SK-N-DZ (cell line): Measurements from ENCODE around the gene GADD45B.
"Not testable (repeated sequence)": the region's sequence is repeated elsewhere in the genome, so short reads cannot be mapped to it uniquely, and the experiment has no call there.

Source experiments
- DNase-seq: peaks from one replicate; pipeline ENCODE4 v3.0.0-alpha.2; 2015; ENCODE audit warnings: low spot score
- small RNA-seq, 2 experiments: library from RNA; depleted of rRNA; stranded (forward); fragments of <200 nt; gene quantifications; one replicate each; pipeline ENCODE3, GENCODE V24; 2014

Gene GADD45B

DNA sequence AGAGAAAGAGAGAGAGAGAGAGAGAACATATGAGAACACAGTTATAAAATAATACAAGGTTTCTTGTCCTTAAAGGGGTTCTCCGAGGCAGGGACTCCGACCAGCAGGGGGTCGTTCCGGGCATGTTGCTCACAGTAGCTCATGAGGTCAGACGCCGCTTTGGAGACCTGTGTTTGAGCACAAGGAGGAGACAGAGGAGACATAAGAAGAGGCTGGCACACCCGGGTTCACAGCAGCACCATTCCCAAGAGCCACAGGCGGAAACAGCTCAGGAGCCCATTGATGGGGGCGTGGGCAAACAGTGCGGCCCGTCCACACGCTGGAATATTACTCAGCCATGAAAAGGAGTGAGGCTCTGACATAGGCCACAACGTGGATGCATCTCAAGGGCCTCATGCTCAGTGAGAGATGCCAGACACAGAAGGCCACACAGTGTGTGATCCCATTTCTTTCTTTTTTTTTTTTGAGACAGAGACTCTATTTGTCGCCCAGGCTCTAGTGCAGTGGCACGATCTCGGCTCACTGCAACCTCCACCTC, 39.1 kb downstream of the GADD45B start:
- DNase-seq = no peak

DNA sequence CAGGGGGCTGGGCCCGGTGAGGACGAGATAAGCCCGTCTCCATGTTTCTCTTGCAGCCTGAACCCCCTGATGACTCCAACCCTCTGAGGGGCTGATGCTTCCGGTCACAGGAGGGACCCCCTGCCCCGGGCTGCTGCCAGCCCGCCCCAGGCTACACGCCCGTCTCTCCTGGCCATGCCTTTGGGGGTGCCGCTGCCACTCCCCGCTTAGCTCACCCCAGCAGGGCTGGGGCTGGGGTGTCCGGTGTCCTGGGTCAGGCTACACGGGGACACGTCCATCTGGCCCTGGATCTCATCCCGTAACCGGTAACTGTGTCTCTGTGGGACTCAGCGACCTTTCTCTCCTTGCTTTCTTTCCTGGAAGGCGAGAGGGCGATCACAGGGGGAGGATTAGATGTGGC, 40.8 kb downstream of the GADD45B start:
- DNase-seq = no peak

DNA sequence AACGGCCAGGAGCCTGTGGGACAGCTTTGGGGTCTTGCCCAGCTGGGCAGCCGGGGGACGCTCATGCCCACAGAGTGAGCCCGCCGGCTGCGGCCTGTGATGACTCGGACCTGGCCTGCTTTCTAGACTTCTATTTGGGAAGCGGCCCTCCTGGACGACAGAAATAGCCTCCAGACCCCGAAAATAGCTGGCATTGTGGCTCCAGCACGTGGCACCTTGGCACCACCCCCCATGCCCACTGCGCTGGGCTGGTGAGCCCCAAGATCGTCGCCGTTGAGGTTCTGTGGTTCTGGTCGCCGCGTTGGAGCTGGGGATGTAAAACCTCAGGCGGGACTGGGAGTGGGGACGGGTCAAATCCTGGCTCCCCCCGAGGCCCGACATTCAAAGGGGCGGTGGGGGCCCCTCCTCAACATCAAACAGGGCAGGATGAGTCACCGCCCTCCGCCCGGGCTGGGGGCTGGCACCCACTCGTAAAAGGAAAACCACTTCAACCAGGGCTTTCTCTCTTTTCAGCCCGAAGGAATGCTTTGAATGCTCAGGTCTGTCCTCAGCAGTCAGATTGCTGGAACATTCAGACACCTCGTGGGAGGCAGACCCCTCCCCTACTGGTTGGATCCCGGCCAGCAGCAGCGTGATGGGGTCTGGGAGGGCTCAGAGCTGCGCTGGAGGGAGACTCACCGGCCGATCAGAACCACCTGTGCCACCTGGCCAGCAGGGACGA, 42.1 kb downstream of the GADD45B start:
- no peak for DNase-seq

DNA sequence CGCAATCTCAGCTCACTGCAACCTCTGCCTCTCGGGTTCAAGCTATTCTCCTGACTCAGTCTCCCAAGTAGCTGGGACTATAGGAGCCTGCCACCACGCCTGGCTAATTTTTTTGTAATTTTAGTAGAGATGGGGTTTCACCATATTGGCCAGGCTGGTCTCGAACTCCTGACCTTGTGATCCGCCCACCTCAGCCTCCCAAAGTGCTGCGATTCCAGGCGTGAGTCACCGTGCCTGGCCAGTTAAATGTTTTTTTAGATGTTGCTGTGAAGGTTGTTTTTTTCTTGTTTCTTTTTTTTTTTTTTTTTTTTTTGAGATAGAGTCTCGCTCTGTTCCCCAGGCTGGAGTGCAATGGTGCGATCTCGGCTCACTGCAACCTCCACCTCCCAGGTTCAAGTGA, 42.9 kb downstream of the GADD45B start:
- not testable (repeated sequence) for DNase-seq

DNA sequence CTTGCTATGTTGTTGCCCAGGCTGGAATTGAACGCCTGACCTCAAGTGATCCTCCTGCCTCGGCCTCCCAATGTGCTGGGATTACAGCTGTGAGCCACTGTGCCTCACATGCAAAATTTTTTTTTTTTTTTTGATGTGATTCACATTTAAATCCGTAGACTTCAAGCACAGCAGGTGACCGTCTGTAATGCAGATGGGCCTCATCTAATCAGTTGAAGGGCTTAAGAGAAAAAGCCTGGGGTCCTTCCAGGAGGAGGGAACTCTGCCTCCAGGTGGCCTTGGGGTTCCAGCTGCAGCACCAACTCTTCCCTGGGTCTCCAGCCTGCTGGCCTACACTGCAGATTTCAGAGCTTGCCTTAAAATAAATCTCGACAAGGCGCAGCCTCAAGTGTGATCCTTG, 43.6 kb downstream of the GADD45B start:
- no peak for DNase-seq

DNA sequence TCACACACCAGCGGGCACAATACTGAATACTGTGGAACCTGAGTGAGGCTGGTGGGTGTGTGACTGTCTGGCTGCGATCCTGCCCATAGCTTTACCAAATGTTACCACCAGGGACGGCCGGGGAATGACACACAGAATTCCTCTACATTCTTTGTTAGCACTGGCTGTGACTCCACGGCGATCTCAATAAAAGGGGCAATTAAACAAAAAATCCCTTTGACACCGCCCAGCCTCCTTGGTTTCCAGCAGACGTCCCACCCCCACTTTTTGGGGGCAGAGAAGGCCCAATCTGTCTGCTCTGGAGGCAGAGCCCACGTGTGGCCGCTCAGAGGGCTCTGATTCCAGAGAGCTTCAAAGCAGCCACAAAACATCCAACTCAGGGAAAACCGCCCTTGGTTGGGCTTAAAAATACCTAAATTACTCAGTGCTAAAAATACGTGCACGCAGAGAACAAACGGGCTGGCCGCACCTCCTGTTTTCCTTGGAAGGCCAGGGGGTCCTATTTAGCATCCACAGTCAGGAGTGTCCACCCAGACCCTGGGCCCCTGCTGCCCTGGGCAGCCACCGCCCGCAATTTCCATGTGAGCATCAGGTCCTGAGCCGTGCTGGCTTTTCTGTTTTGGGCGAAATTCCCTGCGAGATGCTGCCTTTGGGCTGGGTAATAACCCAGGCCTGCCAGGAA, 47.8 kb downstream of the GADD45B start:
- no peak for DNase-seq

DNA sequence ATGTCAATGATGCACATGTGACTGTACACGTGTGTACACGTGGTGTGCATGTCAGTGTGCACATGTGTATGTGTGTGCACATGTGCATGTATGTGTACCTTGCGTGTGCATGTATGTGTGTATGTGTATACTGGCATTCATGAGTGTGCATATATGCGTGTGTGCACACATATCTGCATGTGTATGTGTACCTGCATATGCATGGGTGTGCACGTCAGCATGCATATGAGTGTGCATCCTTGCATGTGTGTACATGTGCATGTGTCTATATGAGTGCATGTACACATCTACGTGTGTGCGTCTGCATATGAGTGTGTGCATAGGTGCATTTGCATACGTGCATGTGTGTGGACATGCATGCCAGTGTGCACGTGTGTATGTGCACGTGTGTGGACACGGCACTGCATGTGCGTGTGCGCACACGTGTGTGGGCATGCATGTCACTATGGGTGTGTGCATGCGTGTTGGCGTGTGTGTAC, 48.5 kb downstream of the GADD45B start:
- DNase-seq = no peak

DNA sequence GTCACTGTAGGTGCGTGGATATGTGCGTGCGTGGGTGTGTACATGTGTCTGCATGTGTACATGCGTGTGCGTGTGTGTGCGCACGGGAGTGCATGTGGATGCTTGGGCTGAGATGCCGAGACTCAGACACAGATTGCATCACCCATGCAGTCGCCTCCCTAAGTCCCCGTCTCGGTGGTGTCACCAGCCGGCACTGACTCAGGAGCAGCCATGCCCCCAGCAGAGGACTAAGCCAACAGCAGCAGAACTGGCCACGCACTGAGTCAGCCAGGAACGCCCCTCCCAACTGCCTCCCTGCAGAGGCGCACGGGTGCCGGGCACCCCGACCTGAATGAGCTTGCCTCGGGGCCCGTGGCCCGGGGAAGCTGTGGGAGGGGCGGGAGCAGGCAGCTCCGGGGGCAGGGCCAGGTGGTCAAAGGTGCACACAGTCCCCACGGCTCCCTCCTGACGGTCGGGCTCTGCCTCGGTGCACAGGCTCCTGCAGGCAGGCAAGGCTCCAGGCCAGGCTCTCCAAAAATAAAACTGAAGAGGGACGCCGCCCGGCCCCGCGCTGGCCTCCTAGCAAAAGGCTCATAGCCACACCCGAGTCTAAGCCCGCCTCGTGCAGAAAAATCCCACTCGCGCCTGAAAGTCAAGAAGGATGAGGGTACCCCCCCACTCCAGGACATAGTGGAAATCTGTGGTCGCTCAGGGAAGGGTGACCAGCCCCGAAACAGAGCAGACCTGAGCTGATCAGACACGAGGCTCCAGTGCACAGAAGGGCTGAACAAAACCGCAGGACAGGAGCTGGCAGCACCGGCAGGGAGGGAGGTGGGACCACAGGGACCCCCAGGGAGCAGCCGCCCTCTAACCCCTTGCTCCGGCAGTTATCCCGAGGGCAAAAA, 49.2 kb downstream of the GADD45B start:
- DNase-seq = no peak

DNA sequence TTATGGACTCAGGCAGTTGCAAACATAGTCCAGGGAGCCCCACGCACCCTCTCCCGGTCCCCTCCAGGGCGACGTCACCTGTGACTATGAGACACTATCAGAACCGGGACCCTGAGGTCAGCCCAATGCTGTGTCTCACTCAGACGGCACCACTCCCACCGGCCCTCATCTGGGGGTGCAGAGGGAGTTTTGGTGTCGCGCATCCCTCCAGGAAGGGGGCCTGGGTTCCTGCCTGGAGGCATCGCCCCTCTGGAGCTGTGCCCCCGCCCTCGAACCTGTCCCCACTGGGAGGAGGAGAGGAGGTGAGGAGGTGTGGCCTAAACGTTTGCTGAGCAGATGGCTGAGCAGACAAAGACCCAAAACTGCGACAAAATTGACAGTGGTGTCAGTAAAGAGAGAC, 51.2 kb downstream of the GADD45B start:
- DNase-seq = no peak

DNA sequence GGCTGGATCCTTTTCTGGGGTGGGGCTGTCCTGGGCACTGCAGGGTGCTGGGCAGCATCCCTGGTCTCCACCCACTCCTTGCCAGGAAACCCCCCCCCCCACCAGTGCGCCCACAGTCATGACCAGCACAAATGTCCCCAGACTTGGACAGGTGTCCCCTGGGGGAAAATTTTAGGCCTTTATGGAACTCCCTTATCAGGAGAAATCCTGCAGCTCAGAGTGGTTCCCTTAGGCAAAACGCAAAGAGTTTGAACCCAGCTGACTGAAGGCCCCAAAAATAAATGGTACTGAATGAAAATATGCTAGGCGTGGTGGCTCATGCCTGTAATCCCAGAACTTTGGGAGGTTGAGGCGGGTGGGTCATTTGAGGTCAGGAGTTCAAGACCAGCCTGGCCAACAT, 51.8 kb downstream of the GADD45B start:
- DNase-seq = no peak

Small RNA genes within 50 kb of the gene (small RNA-seq; reads per million reads assigned to genes)
- 0 reads per million in 2 experiments for gene RNU6-993P
